PC-3 (cell line): ENCODE results near the gene RAB7A. TPM values are rescaled to one million over a fixed set of nuclear protein-coding genes. Genes with fewer than 3 reads are reported as not detected.

Source experiments
- ATAC-seq: fragments of 200-7000 bp; cut with Tn5 transposase; 2 replicates; pipeline ENCODE4 v1.9.1; 2020; ENCODE audit warnings: mild to moderate bottlenecking, moderate library complexity
- BruUV-seq: library from RNA; stranded (reverse); fragments of 400-500 nt; replicated peaks from 2 replicates; lab custom pipeline; 2021; lab: Mats Ljungman, UMichigan
- CTCF ChIA-PET: fragments of 300-600 bp; sonication (Branson Sonifier 250); formaldehyde crosslinking; loops from one replicate; lab custom pipeline; 2022; ENCODE audit warnings: antibody characterized with exemption; lab: Charles Lee
- POLR2A ChIA-PET: fragments of 300-600 bp; sonication (Branson Sonifier 250); formaldehyde crosslinking; loops from one replicate; lab custom pipeline; 2022; ENCODE audit warnings: antibody characterized with exemption; ENCODE audit not compliant: unreplicated experiment; lab: Charles Lee
- DNase-seq: peaks from one replicate; pipeline ENCODE4 v3.0.0-alpha.2; 2015
- H2AFZ ChIP-seq: fragments of 300-600 bp; sonication (generic); 2 replicates; pipeline ENCODE4 v1.6.0; 2016; ENCODE audit warnings: antibody characterized with exemption, low read length
- H3F3A ChIP-seq: fragments of 300-600 bp; sonication (generic); one replicate; pipeline ENCODE4 v1.6.0; 2017; ENCODE audit warnings: antibody characterized with exemption, low read length, control low read depth, mild to moderate bottlenecking; ENCODE audit not compliant: unreplicated experiment
- H3K27ac ChIP-seq: fragments of 300-600 bp; sonication (generic); 2 replicates; pipeline ENCODE4 v1.5.1; 2016; ENCODE audit warnings: mild to moderate bottlenecking, low read length
- H3K27me3 ChIP-seq: fragments of 300-600 bp; sonication (generic); 2 replicates; pipeline ENCODE4 v1.6.1; 2016; ENCODE audit warnings: low read length, mixed read lengths
- H3K36me3 ChIP-seq: fragments of 300-600 bp; sonication (generic); 2 replicates; pipeline ENCODE4 v1.6.1; 2016; ENCODE audit warnings: low read depth, mixed run types, low read length, mixed read lengths
- H3K4me1 ChIP-seq: fragments of 300-600 bp; sonication (generic); 2 replicates; pipeline ENCODE4 v1.5.1; 2016; ENCODE audit warnings: low read length; ENCODE audit not compliant: insufficient read depth
- H3K4me2 ChIP-seq: fragments of 300-600 bp; sonication (generic); 2 replicates; pipeline ENCODE4 v1.6.0; 2016; ENCODE audit warnings: low read length
- H3K4me3 ChIP-seq: fragments of 300-600 bp; sonication (generic); 2 replicates; pipeline ENCODE4 v1.5.1; 2016; ENCODE audit warnings: mild to moderate bottlenecking, low read length, mixed read lengths
- H3K79me2 ChIP-seq: fragments of 300-600 bp; sonication (generic); 2 replicates; pipeline ENCODE4 v1.6.1; 2017; ENCODE audit warnings: low read length, mixed read lengths
- H3K9ac ChIP-seq: fragments of 300-600 bp; sonication (generic); 2 replicates; pipeline ENCODE4 v1.6.0; 2016; ENCODE audit warnings: mild to moderate bottlenecking, low read length
- H3K9me2 ChIP-seq: fragments of 300-600 bp; sonication (generic); replicated peaks from 2 replicates; pipeline ENCODE4 v1.6.1; 2016; ENCODE audit warnings: mixed run types, low read length, mixed read lengths
- H3K9me3 ChIP-seq: fragments of 300-600 bp; sonication (generic); 2 replicates; pipeline ENCODE4 v1.6.1; 2016; ENCODE audit warnings: low read length, mixed read lengths
- H4K20me1 ChIP-seq: fragments of 300-600 bp; sonication (generic); 2 replicates; pipeline ENCODE4 v1.6.1; 2016; ENCODE audit warnings: low read length, mixed read lengths
- EZH2 ChIP-seq: fragments of 300-600 bp; sonication (generic); IDR thresholded peaks from one replicate; pipeline ENCODE4 v1.6.1; 2017; ENCODE audit warnings: antibody characterized with exemption, mild to moderate bottlenecking, low read length; ENCODE audit not compliant: unreplicated experiment
- EZH2phosphoT487 ChIP-seq: fragments of 300-600 bp; sonication (generic); IDR thresholded peaks from 2 replicates; pipeline ENCODE4 v1.6.1; 2018; ENCODE audit warnings: mild to moderate bottlenecking, antibody characterized with exemption, low read length, borderline replicate concordance
- intact Hi-C: fragments of 100-400 bp; cut with micrococcal nuclease; formaldehyde crosslinking; loops from 2 replicates; pipeline ENCODE4 v1.9.0; 2023
- total RNA-seq: library from RNA; depleted of rRNA; stranded (reverse); fragments of >200 nt; gene quantifications from 2 replicates; pipeline ENCODE4 v1.2.3, GENCODE V29; 2014
- TF ChIP-seq, protein P1 (sequence below): fragments of 300-600 bp; sonication (generic); conservative IDR thresholded peaks from 2 replicates; pipeline ENCODE4 v1.5.1; 2017; ENCODE audit warnings: antibody characterized with exemption, low read depth, mild to moderate bottlenecking, low read length

The RAB7A gene
- total RNA-seq, 1 experiment from 2014 or later, result 48.0 TPM

DNA sequence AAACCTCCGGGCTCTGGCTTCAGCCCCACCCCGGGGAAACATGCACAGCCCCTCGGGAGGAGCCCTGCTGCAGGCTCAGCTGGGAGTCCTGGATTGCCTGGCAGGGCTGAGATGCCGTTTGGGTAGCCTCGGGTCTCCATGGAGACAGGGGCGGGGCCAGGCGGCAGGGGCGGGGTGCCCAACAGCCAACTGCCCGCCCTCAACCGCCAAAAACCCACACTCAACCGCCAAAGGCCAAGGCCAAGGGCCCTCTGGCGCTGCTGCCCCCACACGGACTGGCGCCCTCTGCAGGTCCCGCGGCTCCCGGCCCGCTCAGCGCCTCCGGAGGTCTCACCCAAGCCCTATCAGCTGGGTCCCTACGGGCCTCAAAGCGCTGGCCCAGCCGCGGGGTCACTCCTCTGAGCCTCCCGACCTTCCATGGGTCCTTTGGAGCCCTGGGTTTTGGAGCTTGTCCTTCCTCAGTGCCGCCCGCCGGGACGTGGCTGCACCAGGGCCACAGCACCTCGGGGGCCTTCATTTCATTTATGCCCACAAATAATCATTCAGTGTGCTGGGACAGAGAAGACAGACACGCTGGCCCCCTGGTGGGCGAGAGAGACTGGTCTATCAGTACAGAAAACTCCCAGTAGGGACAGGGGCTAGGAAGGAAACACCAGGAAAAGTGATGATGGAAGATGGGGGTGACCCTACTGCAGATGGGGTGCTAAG is 119.9 kb downstream of the RAB7A start:
- ChIA-PET POLR2A (no interaction called here), CTCF (no interaction called here)
- H3K9me2 ChIP-seq, result no peaks in the 10 kb centered on the region
- no peaks in the 10 kb centered on the region for H3K36me3 ChIP-seq
- ATAC-seq (no peak), DNase-seq (no peak)
- no peak overlapping the region for H3K4me3 ChIP-seq
- no peaks in the 10 kb centered on the region for H3K4me1 ChIP-seq
- no TSS peak for BruUV-seq
- H3K27ac ChIP-seq, result no peak overlapping the region
- TF ChIP-seq, protein P1, sequence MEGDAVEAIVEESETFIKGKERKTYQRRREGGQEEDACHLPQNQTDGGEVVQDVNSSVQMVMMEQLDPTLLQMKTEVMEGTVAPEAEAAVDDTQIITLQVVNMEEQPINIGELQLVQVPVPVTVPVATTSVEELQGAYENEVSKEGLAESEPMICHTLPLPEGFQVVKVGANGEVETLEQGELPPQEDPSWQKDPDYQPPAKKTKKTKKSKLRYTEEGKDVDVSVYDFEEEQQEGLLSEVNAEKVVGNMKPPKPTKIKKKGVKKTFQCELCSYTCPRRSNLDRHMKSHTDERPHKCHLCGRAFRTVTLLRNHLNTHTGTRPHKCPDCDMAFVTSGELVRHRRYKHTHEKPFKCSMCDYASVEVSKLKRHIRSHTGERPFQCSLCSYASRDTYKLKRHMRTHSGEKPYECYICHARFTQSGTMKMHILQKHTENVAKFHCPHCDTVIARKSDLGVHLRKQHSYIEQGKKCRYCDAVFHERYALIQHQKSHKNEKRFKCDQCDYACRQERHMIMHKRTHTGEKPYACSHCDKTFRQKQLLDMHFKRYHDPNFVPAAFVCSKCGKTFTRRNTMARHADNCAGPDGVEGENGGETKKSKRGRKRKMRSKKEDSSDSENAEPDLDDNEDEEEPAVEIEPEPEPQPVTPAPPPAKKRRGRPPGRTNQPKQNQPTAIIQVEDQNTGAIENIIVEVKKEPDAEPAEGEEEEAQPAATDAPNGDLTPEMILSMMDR, result peak; percentile 31; the same call in 1 of the 2 replicates
- TF ChIP-seq EZH2 (no peak), EZH2phosphoT487 (no peak)
- no peaks in the 10 kb centered on the region for H3K9me3 ChIP-seq
- H3K4me2 ChIP-seq, result no peak overlapping the region
- H3F3A ChIP-seq, result no peaks in the 10 kb centered on the region
- no peaks in the 10 kb centered on the region for H4K20me1 ChIP-seq
- no peak overlapping the region for H2AFZ ChIP-seq
- intact Hi-C loops, result no loop called here
- no peaks in the 10 kb centered on the region for H3K27me3 ChIP-seq
- no peak overlapping the region for H3K9ac ChIP-seq
- H3K79me2 ChIP-seq, result no peaks in the 10 kb centered on the region

DNA sequence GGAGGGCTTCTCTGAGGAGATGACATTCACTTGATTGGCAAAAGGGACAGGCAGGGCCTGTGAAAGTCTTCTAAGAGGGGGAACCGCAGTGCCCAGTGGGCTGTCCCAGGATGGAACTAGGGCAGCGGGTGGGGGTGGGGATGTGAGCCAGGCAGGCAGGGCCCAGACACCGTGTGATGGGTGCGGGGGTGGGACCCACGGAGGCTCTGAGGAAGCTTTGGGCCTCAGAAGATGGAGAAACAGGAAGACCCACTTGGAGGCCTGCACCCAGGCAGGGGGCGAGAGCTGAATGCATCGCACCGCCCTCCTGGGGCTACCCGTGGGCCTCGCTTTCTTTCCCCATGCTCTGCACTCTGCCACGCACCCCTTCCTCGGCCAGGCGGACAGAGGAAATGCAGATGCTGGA is 120.5 kb downstream of the RAB7A start:
- Histone ChIP-seq H3K36me3 (no peaks in the 10 kb centered on the region), H3K79me2 (no peaks in the 10 kb centered on the region), H2AFZ (no peak overlapping the region), H3K9ac (no peak overlapping the region), H3K9me3 (no peaks in the 10 kb centered on the region), H3K4me2 (no peak overlapping the region), H3K9me2 (no peaks in the 10 kb centered on the region), H3K27ac (no peak overlapping the region), H3K4me3 (no peak overlapping the region), H3K4me1 (no peaks in the 10 kb centered on the region), H3F3A (no peaks in the 10 kb centered on the region), H4K20me1 (no peaks in the 10 kb centered on the region), H3K27me3 (no peaks in the 10 kb centered on the region)
- CTCF ChIA-PET, result no interaction called here
- TF ChIP-seq, protein P1, result no peak
- POLR2A ChIA-PET, result no interaction called here
- no peak for ATAC-seq
- no TSS peak for BruUV-seq
- intact Hi-C loops, result no loop called here
- DNase-seq, result no peak

GRCh38 chr3:128847666-128848370 is 121.8 kb downstream of the RAB7A start:
- CTCF ChIA-PET, result no interaction called here
- no peak overlapping the region for H3K4me2 ChIP-seq
- DNase-seq (no peak), ATAC-seq (no peak)
- BruUV-seq, result no TSS peak
- no peaks in the 10 kb centered on the region for H3K4me1 ChIP-seq
- no peaks in the 10 kb centered on the region for H3K27me3 ChIP-seq
- intact Hi-C loops, result no loop called here
- no peak overlapping the region for H3K27ac ChIP-seq
- TF ChIP-seq EZH2phosphoT487 (no peak), EZH2 (no peak)
- TF ChIP-seq, protein P1, result no peak
- POLR2A ChIA-PET, result no interaction called here
- H3K9me3 ChIP-seq, result no peaks in the 10 kb centered on the region
- H3F3A ChIP-seq, result no peaks in the 10 kb centered on the region
- H3K9me2 ChIP-seq, result no peaks in the 10 kb centered on the region
- H2AFZ ChIP-seq, result no peak overlapping the region
- H3K79me2 ChIP-seq, result no peaks in the 10 kb centered on the region
- no peak overlapping the region for H3K4me3 ChIP-seq
- no peaks in the 10 kb centered on the region for H3K36me3 ChIP-seq
- no peaks in the 10 kb centered on the region for H4K20me1 ChIP-seq
- H3K9ac ChIP-seq, result no peak overlapping the region
